A673 (cell line): ENCODE results near the gene RHOBTB3. TPM values are rescaled to one million over a fixed set of nuclear protein-coding genes. Genes with fewer than 3 reads are reported as not detected.

Source experiments
- BruUV-seq: library from RNA; stranded (reverse); fragments of 400-500 nt; replicated peaks from 2 replicates; lab custom pipeline; 2021; lab: Mats Ljungman, UMichigan
- CTCF ChIA-PET: fragments of 300-600 bp; sonication (Branson Sonifier 250); formaldehyde crosslinking; loops from one replicate; lab custom pipeline; 2022; ENCODE audit warnings: antibody characterized with exemption; lab: Charles Lee
- POLR2A ChIA-PET: fragments of 300-600 bp; sonication (Branson Sonifier 250); formaldehyde crosslinking; loops from one replicate; lab custom pipeline; 2022; ENCODE audit warnings: antibody characterized with exemption; ENCODE audit not compliant: low non-redundant PET; lab: Charles Lee
- DNase-seq: peaks from one replicate; pipeline ENCODE4 v3.0.0-alpha.2; 2015; ENCODE audit warnings: low spot score
- H3K27ac ChIP-seq: fragments of 200-600 bp; sonication (generic); 2 replicates; pipeline ENCODE4 v1.5.1; 2016; ENCODE audit warnings: mixed run types, low read depth, mild to moderate bottlenecking, mixed read lengths, antibody characterized with exemption, low read length; ENCODE audit not compliant: poor library complexity, severe bottlenecking
- H3K27me3 ChIP-seq: fragments of 200-600 bp; sonication (generic); replicated peaks from 2 replicates; pipeline ENCODE4 v1.6.1; 2017; ENCODE audit warnings: mixed run types, low read depth, mild to moderate bottlenecking, mixed read lengths, antibody characterized with exemption, low read length; ENCODE audit not compliant: insufficient read depth, poor library complexity
- H3K36me3 ChIP-seq: fragments of 200-600 bp; sonication (generic); 2 replicates; pipeline ENCODE4 v1.6.1; 2016; ENCODE audit warnings: mixed run types, mild to moderate bottlenecking, mixed read lengths, antibody characterized with exemption, low read length; ENCODE audit not compliant: insufficient read depth, poor library complexity, severe bottlenecking
- H3K4me1 ChIP-seq: fragments of 200-600 bp; sonication (generic); 2 replicates; pipeline ENCODE4 v1.6.1; 2017; ENCODE audit warnings: mixed run types, mild to moderate bottlenecking, mixed read lengths, antibody characterized with exemption, low read length; ENCODE audit not compliant: insufficient read depth, poor library complexity, severe bottlenecking
- H3K4me3 ChIP-seq: fragments of 200-600 bp; sonication (generic); 2 replicates; pipeline ENCODE4 v1.5.1; 2016; ENCODE audit warnings: low read depth, mixed run types, mild to moderate bottlenecking, mixed read lengths, low read length; ENCODE audit not compliant: poor library complexity, severe bottlenecking
- H3K9me3 ChIP-seq: fragments of 200-600 bp; sonication (generic); 2 replicates; pipeline ENCODE4 v1.6.1; 2016; ENCODE audit warnings: mixed run types, low read depth, mild to moderate bottlenecking, mixed read lengths, antibody characterized with exemption, low read length; ENCODE audit not compliant: poor library complexity, severe bottlenecking
- CTCF ChIP-seq: fragments of 300-800, 200-600 bp; sonication (generic); conservative IDR thresholded peaks from 2 replicates; pipeline ENCODE4 v1.5.1; 2017; ENCODE audit warnings: low read depth, mild to moderate bottlenecking, antibody characterized with exemption, low read length, moderate library complexity, mixed read lengths
- EZH2 ChIP-seq: fragments of 200-600 bp; sonication (generic); IDR thresholded peaks from 2 replicates; pipeline ENCODE4 v1.6.1; 2017; ENCODE audit warnings: borderline replicate concordance, low read depth, mild to moderate bottlenecking, mixed read lengths, antibody characterized with exemption, low read length; ENCODE audit not compliant: poor library complexity, severe bottlenecking
- intact Hi-C: fragments of 100-400 bp; cut with micrococcal nuclease; formaldehyde crosslinking; loops from one replicate; pipeline ENCODE4 v1.10.0; 2022; ENCODE audit not compliant: unreplicated experiment
- total RNA-seq: library from RNA; stranded (reverse); gene quantifications from 2 replicates; pipeline ENCODE4 v1.2.3, GENCODE V29; 2021

Gene RHOBTB3
- total RNA-seq, 1 experiment from 2014 or later, result 29.6 TPM

GRCh38 chr5:95815155-95815729 is 84.1 kb downstream of the RHOBTB3 start:
- no peak overlapping the region for H3K4me3 ChIP-seq
- H3K27me3 ChIP-seq, result no peaks in the 10 kb centered on the region
- TF ChIP-seq CTCF (no peak), EZH2 (no peak)
- peaks cover 28% of the 10 kb centered on the region for H3K4me1 ChIP-seq
- H3K36me3 ChIP-seq, result no peaks in the 10 kb centered on the region
- intact Hi-C loops, result no loop called here
- ChIA-PET POLR2A (no interaction called here), CTCF (no interaction called here)
- BruUV-seq, result no TSS peak
- peak overlapping the region; percentile 9 for H3K27ac ChIP-seq
- H3K9me3 ChIP-seq, result no peaks in the 10 kb centered on the region
- DNase-seq, result peak; percentile 66

GRCh38 chr5:95816341-95816740 is 85.2 kb downstream of the RHOBTB3 start:
- CTCF ChIA-PET, result no interaction called here
- Histone ChIP-seq H3K9me3 (no peaks in the 10 kb centered on the region), H3K4me1 (peaks cover 22% of the 10 kb centered on the region), H3K4me3 (no peak overlapping the region), H3K27ac (no peak overlapping the region), H3K27me3 (no peaks in the 10 kb centered on the region), H3K36me3 (no peaks in the 10 kb centered on the region)
- POLR2A ChIA-PET, result no interaction called here
- intact Hi-C loops, result no loop called here
- no TSS peak for BruUV-seq
- DNase-seq, result no peak
- no peak for TF ChIP-seq EZH2
- TF ChIP-seq CTCF, result no peak

GRCh38 chr5:95816776-95817175 is 85.6 kb downstream of the RHOBTB3 start:
- no TSS peak for BruUV-seq
- ChIA-PET CTCF (no interaction called here), POLR2A (no interaction called here)
- Histone ChIP-seq H3K9me3 (no peaks in the 10 kb centered on the region), H3K27ac (no peak overlapping the region), H3K27me3 (no peaks in the 10 kb centered on the region), H3K36me3 (no peaks in the 10 kb centered on the region), H3K4me1 (peaks cover 26% of the 10 kb centered on the region), H3K4me3 (no peak overlapping the region)
- TF ChIP-seq EZH2, result no peak
- no peak for TF ChIP-seq CTCF
- intact Hi-C loops, result no loop called here
- no peak for DNase-seq
